ENCODE results near the gene SERPINI1. TPM values are rescaled to one million over a fixed set of nuclear protein-coding genes. Genes with fewer than 3 reads are reported as not detected.

Gene SERPINI1
- total RNA-seq, 1 experiment from 2014 or later = 6.0 TPM

DNA sequence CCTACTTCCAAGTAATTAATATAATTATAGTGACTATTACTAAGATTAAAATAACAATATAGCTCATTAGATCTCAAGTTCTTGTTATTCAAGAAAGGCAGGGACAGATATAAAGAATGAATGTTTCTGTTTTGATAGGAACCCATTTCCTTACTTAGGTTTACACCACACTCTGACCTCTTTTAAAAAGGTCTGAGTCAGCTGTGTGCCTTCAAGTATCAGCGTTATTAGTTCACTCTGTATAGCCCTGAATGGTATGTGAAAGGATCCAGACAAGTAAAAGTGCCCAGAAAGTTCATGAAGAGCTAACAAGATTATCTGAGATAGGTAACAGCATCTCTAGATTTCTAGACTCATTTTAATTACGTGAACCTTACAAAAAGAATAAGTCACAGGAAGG lies 29.7 kb upstream of the SERPINI1 start:
- no peak for DNase-seq
- Histone ChIP-seq H3K56ac (ENCODE audit: insufficient read length, low read depth, low read length) (no peak overlapping the region), H2BK12ac (ENCODE audit: insufficient read length, low read depth, low read length) (no peak overlapping the region), H2BK120ac (ENCODE audit: low read depth, low read length, poor library complexity, severe bottlenecking) (no peak overlapping the region), H3K27me3 (ENCODE audit: insufficient read depth, low read length) (no peaks in the 10 kb centered on the region), H2AK5ac (ENCODE audit: insufficient read length, low read length) (no peak overlapping the region), H4K8ac (replicated peaks; ENCODE audit: insufficient read length, low read depth, low read length) (no peak overlapping the region), H3K9ac (ENCODE audit: extremely low read depth, insufficient read length, low read length) (no peak overlapping the region), H3K23me2 (ENCODE audit: insufficient read length, low read depth, low read length, poor library complexity, severe bottlenecking) (no peaks in the 10 kb centered on the region), H3K23ac (ENCODE audit: insufficient read length, low read depth, low read length) (no peak overlapping the region), H4K91ac (ENCODE audit: insufficient read length, low read depth, low read length) (no peak overlapping the region), H3K9me3 (ENCODE audit: control insufficient read depth, low read depth, low read length) (no peaks in the 10 kb centered on the region), H4K20me1 (ENCODE audit: control insufficient read depth, insufficient read depth, insufficient read length) (no peaks in the 10 kb centered on the region), H3K14ac (ENCODE audit: insufficient read depth, low read length) (no peak overlapping the region), H2BK5ac (ENCODE audit: insufficient read length, low read length) (no peak overlapping the region), H2BK20ac (ENCODE audit: low read depth, low read length, poor library complexity, severe bottlenecking) (no peak overlapping the region), H3K4me2 (ENCODE audit: insufficient read depth, insufficient read length, low read length) (no peak overlapping the region), H2AFZ (ENCODE audit: low read length) (no peak overlapping the region), H2BK15ac (ENCODE audit: low read depth, low read length) (no peak overlapping the region), H3T11ph (ENCODE audit: low read length) (no peak overlapping the region), H3K27ac (ENCODE audit: insufficient read length, low read depth, low read length) (no peak overlapping the region), H4K5ac (ENCODE audit: insufficient read length, low read depth, low read length) (no peak overlapping the region), H3K79me2 (ENCODE audit: insufficient read depth, low read length) (peaks cover 3% of the 10 kb centered on the region; the same call in 1 of the 2 replicates), H3K18ac (ENCODE audit: insufficient read length, low read depth, low read length) (no peak overlapping the region), H3K4me1 (ENCODE audit: insufficient read depth, low read length) (no peaks in the 10 kb centered on the region), H3K79me1 (ENCODE audit: insufficient read depth, low read depth, low read length, poor library complexity, severe bottlenecking) (peaks cover 9% of the 10 kb centered on the region), H3K4ac (ENCODE audit: low read depth, low read length) (no peak overlapping the region)
- TF ChIP-seq CTCF (conservative IDR thresholded peaks at IDR 0.05) = no peak
- Mint-ChIP-seq H3K27me3 (ENCODE audit: low read depth) (no peaks in the 10 kb centered on the region), H3K36me3 (ENCODE audit: insufficient read depth in 1 of 3, low read depth in 3 of 3) (peaks cover 19 to 40% (median 25%) of the 10 kb centered on the region in 3 experiments), H3K27ac (no peak overlapping the region; a peak in 1 of 7 replicates), H3K4me3 (no peak overlapping the region), H3K9me3 (no peaks in the 10 kb centered on the region), H3K4me1 (peaks cover under 1 to 2% of the 10 kb centered on the region in 2 experiments; a peak in 2 of 4 replicates)
- WGBS (ENCODE audit: extremely low coverage, insufficient read length, low lambda C conversion rate) = no CpG with 5 or more reads among the region's 2 CpGs

Measured in H9 (cell line).